Keratinocyte (primary cell): ENCODE measurements around the gene PKN2.

Experiments
- EZH2 ChIP-seq: IDR thresholded peaks from one replicate; pipeline ENCODE4 v1.6.1; 2012; ENCODE audit warnings: inconsistent platforms, mild to moderate bottlenecking, low read length, moderate library complexity
- TF ChIP-seq, protein P1 (sequence below), 3 experiments: IDR thresholded peaks in 1 of 3; conservative IDR thresholded peaks in 1 of 3; optimal IDR thresholded peaks in 1 of 3; 2 replicates in 2 of 3; 3 replicates in 1 of 3; pipeline versions ENCODE3 to v1.5.1; 2011; ENCODE audit warnings: low read length in 3 of 3, mild to moderate bottlenecking in 3 of 3, moderate library complexity in 2 of 3, control low read depth in 1 of 3, inconsistent platforms in 1 of 3; ENCODE audit not compliant: insufficient read depth in 2 of 3; ENCODE audit errors: extremely low read depth in 1 of 3

- TF ChIP-seq, protein P1, sequence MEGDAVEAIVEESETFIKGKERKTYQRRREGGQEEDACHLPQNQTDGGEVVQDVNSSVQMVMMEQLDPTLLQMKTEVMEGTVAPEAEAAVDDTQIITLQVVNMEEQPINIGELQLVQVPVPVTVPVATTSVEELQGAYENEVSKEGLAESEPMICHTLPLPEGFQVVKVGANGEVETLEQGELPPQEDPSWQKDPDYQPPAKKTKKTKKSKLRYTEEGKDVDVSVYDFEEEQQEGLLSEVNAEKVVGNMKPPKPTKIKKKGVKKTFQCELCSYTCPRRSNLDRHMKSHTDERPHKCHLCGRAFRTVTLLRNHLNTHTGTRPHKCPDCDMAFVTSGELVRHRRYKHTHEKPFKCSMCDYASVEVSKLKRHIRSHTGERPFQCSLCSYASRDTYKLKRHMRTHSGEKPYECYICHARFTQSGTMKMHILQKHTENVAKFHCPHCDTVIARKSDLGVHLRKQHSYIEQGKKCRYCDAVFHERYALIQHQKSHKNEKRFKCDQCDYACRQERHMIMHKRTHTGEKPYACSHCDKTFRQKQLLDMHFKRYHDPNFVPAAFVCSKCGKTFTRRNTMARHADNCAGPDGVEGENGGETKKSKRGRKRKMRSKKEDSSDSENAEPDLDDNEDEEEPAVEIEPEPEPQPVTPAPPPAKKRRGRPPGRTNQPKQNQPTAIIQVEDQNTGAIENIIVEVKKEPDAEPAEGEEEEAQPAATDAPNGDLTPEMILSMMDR (optimal IDR thresholded peaks at IDR 0.05 in 1 of 3, IDR thresholded peaks at IDR 0.05 in 1 of 3, conservative IDR thresholded peaks at IDR 0.05 in 1 of 3; ENCODE audit: extremely low read depth in 1 of 3, insufficient read depth in 2 of 3, low read length in 3 of 3) = no peak
- TF ChIP-seq EZH2 = no peak
Measured at GRCh38 chr1:88740784-88741183, 56.7 kb downstream of the PKN2 start.
